ENCODE data around the gene PIM2. TPM values are rescaled to one million over a fixed set of nuclear protein-coding genes. Genes with fewer than 3 reads are reported as not detected.

PIM2 gene
- total and polyA plus RNA-seq, 2 of the 4 experiments (the other 2 are of a cell fraction), result 7.3 to 9.4 TPM

DNA sequence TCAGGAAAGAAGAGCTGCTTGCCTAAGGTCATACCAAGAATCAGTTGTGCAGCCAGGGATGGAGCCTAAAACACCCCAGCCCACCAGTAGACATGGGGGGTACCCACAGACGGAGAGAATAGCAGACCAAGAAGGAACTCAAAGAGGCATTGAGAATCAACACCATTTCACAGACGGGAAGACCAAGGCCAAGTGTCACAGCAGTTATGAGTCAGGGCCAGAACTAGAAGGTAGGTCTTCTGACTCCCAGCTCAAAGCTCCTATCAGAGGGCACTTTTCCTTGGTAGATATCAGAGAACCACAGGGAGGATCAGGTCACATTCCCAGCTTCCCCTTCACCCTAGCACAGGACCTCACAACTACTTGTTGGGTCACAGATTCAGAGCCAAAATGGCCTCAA, 24.1 kb upstream of the PIM2 start:
- Histone ChIP-seq H4K20me1 (ENCODE audit: insufficient read depth, low read length) (peaks cover 55% of the 10 kb centered on the region), H2BK15ac (ENCODE audit: low read depth, low read length) (no peak overlapping the region), H2AFZ (replicated peaks; ENCODE audit: low read length, poor library complexity) (no peak overlapping the region), H3K56ac (ENCODE audit: extremely low read depth, insufficient read depth, low read length) (no peak overlapping the region), H3K4me1 (ENCODE audit: control insufficient read depth, insufficient read depth, low read length) (no peaks in the 10 kb centered on the region), H3K4ac (ENCODE audit: low read depth, low read length) (no peak overlapping the region), H2BK5ac (ENCODE audit: low read depth, low read length, poor library complexity, severe bottlenecking) (no peak overlapping the region), H3K14ac (replicated peaks; ENCODE audit: low read depth, low read length) (no peak overlapping the region), H3K9me3 (ENCODE audit: control insufficient read depth, insufficient read depth, low read length) (no peaks in the 10 kb centered on the region), H3K18ac (ENCODE audit: low read depth, low read length) (no peak overlapping the region), H3K27ac (ENCODE audit: insufficient read depth, low read length) (no peak overlapping the region), H2BK20ac (ENCODE audit: low read depth, low read length) (no peak overlapping the region), H2AK5ac (ENCODE audit: low read depth, low read length) (no peak overlapping the region), H3K9ac (ENCODE audit: low read depth, low read length) (no peak overlapping the region), H3K23ac (ENCODE audit: low read depth, low read length) (no peak overlapping the region), H2AK9ac (replicated peaks; ENCODE audit: low read depth, low read length, poor library complexity) (no peak overlapping the region), H3K27me3 (ENCODE audit: control insufficient read depth, insufficient read depth, low read length) (no peaks in the 10 kb centered on the region), H2BK120ac (ENCODE audit: low read depth, low read length) (no peak overlapping the region), H4K5ac (ENCODE audit: low read depth, low read length) (no peak overlapping the region), H4K8ac (ENCODE audit: low read depth in 2 of 2, low read length in 2 of 2) (no peak overlapping the region), H4K91ac (ENCODE audit: insufficient read depth, low read depth, low read length) (no peak overlapping the region), H3K79me1 (ENCODE audit: low read depth in 1 of 2, low read length in 2 of 2) (peaks cover 4 to 42% of the 10 kb centered on the region in 2 experiments; a peak in 3 of 4 replicates), H3K4me3 (ENCODE audit: insufficient read depth, low read depth, low read length) (no peak overlapping the region), H3K36me3 (ENCODE audit: control insufficient read depth, insufficient read depth, low read length) (peaks cover 28% of the 10 kb centered on the region), H3K4me2 (ENCODE audit: low read depth, low read length) (no peak overlapping the region), H3K9me1 (ENCODE audit: insufficient read depth, low read length) (peaks cover 4% of the 10 kb centered on the region; the same call in 1 of the 2 replicates)
- intact Hi-C loops (cut with micrococcal nuclease), result loop anchor here (10.0 kb wide), 1 partner anchor 298 kb away; no protein-coding TSS in a partner anchor
- WGBS, 2 experiments (ENCODE audit: extremely low coverage in 2 of 2, insufficient read length in 1 of 2), result 50% methylated on average over 1 of the region's 2 CpGs; no CpG with 5 or more reads in 1 of the 2 experiments
- no TSS peak for BruUV-seq (replicated peaks)
- DNase-seq (no peak), ATAC-seq (ENCODE audit: low read depth) (no peak)
- dilution Hi-C loops (cut with HindIII; ENCODE audit: low sequenced_read_pairs, unreplicated experiment), result no loop called here
- POLR2A ChIA-PET (ENCODE audit: unreplicated experiment), result no interaction called here
- CTCF ChIA-PET, result no interaction called here
- no peak for TF ChIP-seq RCOR1 (IDR thresholded peaks at IDR 0.05; ENCODE audit: insufficient replicate concordance, low read length)
- TF ChIP-seq, protein P1, sequence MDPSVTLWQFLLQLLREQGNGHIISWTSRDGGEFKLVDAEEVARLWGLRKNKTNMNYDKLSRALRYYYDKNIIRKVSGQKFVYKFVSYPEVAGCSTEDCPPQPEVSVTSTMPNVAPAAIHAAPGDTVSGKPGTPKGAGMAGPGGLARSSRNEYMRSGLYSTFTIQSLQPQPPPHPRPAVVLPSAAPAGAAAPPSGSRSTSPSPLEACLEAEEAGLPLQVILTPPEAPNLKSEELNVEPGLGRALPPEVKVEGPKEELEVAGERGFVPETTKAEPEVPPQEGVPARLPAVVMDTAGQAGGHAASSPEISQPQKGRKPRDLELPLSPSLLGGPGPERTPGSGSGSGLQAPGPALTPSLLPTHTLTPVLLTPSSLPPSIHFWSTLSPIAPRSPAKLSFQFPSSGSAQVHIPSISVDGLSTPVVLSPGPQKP (IDR thresholded peaks at IDR 0.05; ENCODE audit: borderline replicate concordance, low read depth, low read length), result no peak
- TF ChIP-seq MXI1 (IDR thresholded peaks at IDR 0.05; ENCODE audit: borderline replicate concordance, low read depth, low read length), result no peak
- no peak for TF ChIP-seq FOS (IDR thresholded peaks at IDR 0.05; ENCODE audit: low read depth, low read length)
- TF ChIP-seq CEBPB (IDR thresholded peaks at IDR 0.05; ENCODE audit: low read depth, low read length), result no peak
- TF ChIP-seq CHD1 (IDR thresholded peaks at IDR 0.05; ENCODE audit: low read depth, low read length), result no peak
- TF ChIP-seq, protein P2, sequence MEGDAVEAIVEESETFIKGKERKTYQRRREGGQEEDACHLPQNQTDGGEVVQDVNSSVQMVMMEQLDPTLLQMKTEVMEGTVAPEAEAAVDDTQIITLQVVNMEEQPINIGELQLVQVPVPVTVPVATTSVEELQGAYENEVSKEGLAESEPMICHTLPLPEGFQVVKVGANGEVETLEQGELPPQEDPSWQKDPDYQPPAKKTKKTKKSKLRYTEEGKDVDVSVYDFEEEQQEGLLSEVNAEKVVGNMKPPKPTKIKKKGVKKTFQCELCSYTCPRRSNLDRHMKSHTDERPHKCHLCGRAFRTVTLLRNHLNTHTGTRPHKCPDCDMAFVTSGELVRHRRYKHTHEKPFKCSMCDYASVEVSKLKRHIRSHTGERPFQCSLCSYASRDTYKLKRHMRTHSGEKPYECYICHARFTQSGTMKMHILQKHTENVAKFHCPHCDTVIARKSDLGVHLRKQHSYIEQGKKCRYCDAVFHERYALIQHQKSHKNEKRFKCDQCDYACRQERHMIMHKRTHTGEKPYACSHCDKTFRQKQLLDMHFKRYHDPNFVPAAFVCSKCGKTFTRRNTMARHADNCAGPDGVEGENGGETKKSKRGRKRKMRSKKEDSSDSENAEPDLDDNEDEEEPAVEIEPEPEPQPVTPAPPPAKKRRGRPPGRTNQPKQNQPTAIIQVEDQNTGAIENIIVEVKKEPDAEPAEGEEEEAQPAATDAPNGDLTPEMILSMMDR (conservative IDR thresholded peaks at IDR 0.05; ENCODE audit: low read depth, low read length), result no peak
- no peak for TF ChIP-seq RFX5 (IDR thresholded peaks at IDR 0.05; ENCODE audit: low read depth, low read length)
- no peak for TF ChIP-seq SMC3 (IDR thresholded peaks at IDR 0.05; ENCODE audit: low read depth, low read length)
- TF ChIP-seq MAZ (IDR thresholded peaks at IDR 0.05; ENCODE audit: borderline replicate concordance, low read depth, low read length), result no peak
- TF ChIP-seq, protein P3, sequence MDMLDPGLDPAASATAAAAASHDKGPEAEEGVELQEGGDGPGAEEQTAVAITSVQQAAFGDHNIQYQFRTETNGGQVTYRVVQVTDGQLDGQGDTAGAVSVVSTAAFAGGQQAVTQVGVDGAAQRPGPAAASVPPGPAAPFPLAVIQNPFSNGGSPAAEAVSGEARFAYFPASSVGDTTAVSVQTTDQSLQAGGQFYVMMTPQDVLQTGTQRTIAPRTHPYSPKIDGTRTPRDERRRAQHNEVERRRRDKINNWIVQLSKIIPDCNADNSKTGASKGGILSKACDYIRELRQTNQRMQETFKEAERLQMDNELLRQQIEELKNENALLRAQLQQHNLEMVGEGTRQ (IDR thresholded peaks at IDR 0.05; ENCODE audit: low read depth, low read length), result no peak
- no peak for TF ChIP-seq NFE2L2 (IDR thresholded peaks at IDR 0.05; ENCODE audit: low read depth, low read length)
- TF ChIP-seq MAFK (IDR thresholded peaks at IDR 0.05; ENCODE audit: low read depth, low read length), result no peak
- TF ChIP-seq RAD21 (IDR thresholded peaks at IDR 0.05; ENCODE audit: low read length), result no peak
- TF ChIP-seq BHLHE40 (IDR thresholded peaks at IDR 0.05; ENCODE audit: low read depth, low read length), result no peak
- no peak for TF ChIP-seq POLR2A (IDR thresholded peaks at IDR 0.05; ENCODE audit: low read depth, low read length)
- in situ Hi-C loops (cut with MboI; ENCODE audit: low sequenced_read_pairs), result no loop called here
